Measurements from ENCODE around the gene CNTNAP5.

- no peak for TF ChIP-seq MAFG (CRISPR knock-in tag; IDR thresholded peaks at IDR 0.05)
- no peak for TF ChIP-seq PRPF4 (IDR thresholded peaks at IDR 0.05; ENCODE audit: low read depth, low read length, poor library complexity, severe bottlenecking)
- no peak for TF ChIP-seq KDM5A (IDR thresholded peaks at IDR 0.05; ENCODE audit: borderline replicate concordance, low read length)
- no peak for TF ChIP-seq TCF12 (IDR thresholded peaks at IDR 0.05)
- no peak for TF ChIP-seq TCF12 (CRISPR knock-in tag; IDR thresholded peaks at IDR 0.05)
These were observed 137.2 kb downstream of the CNTNAP5 start for GRCh38 chr2:124162256-124162655.
